Activated naive CD4-positive, alpha-beta T cell (primary cell): Measurements from ENCODE around the gene CELF4.

Experiments
- DNase-seq, 4 experiments: peaks; one replicate each; lab custom pipeline; 2025; lab: John Stamatoyannopoulos, UW

Gene CELF4

DNA sequence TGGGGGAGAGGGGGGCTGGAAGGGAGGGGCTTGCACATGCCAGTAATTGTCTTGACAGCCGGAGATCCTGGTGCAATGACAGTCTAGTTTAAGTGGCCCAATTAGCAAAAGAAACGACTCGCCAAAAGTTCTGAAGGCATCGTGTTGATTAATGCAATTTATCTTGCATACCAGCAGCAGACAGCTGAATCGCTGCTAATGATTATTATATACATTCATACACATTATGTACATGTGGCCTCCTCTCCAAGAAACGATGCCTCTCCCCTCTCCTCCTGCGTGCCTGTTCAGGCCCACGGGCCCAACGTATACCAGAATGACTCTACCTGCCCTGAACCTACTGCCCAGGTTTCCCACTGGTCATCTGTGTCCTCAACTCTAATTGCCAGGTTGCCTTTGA lies 214.5 kb downstream of the CELF4 start:
- DNase-seq, result no peak

DNA sequence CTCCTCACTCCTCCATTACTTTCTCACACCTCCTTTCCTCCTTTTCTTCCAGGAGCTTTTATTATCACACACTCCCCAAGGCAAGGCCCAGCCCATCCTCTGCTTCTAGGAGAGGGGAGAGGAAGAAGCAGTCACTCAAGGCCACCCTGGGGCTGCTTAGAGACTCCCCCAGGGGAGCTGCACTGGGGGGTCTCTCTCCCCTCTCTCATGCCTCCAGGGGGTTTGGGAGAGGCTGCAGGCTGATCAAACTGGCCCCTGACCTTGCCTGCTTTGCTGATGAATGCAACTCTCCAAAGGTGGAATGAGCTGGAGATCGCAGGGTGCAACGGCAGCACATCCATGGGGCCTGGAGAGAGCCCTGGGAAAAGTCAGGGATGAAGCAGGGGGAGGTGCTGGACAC lies 216.9 kb downstream of the CELF4 start:
- DNase-seq, result no peak

DNA sequence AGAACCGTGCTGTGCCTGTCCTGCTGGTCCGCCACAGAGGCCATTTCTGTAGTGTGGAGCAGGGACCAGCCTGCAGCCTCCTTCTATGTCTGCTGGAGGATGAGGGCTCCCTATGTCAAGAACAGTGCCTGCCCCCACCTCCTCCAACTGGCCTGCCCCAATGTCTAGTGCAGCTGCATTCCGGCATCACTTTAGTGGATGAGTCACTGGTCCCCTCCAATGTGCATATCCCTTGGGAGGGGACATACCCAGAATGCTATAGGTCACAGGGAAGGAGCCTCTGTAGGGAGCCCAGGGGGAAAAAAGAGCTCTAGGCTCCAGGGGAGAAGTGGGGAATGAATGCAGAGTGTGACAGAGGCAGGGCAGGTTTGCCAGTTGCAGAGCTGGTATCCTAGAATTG lies 219.6 kb downstream of the CELF4 start:
- no peak for DNase-seq

DNA sequence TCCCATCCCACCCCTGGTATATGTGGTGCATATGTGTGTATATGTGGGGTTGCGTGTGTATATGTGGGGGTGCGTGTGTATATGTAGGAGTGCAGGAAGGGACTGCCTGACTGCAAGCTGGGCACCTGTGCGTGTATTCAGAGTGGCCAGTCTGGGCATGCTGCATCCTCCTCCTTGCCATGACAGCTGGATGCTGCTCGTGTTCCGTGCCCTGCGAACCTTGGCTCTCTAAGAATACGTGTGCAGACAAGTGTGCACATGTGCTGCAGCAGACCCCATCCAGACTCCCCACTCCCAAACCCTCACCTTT lies 222.1 kb downstream of the CELF4 start:
- no peak for DNase-seq

DNA sequence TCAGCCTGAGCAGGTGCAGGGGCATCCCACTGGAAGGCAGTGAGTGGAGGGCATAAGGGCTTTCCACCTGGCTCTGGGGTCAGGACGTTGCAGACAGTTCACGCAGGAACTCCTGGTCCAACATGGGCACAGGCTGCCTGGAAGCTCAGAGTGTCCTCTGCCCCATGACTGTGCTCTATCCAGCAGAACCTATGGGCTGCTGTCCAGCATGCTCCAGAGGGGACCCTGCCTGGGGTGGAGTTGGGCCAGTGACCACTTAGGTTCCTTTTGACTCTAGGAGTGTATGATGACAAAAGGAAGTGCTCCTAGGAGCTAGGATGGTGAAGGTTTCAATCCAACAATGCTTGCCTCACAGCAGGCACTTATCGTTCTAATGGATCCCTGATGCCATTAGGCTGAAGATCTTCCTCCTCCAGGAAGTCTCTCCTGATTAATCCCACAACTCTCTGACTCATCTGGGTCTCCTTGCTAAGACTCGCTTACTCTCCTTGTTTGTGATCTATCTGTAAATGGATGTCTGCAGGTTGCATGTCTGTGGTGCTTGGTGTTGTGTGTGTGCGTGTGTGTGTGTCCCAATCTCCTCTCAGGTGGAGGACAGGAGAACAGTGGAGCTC lies 224.0 kb downstream of the CELF4 start:
- DNase-seq, result no peak

DNA sequence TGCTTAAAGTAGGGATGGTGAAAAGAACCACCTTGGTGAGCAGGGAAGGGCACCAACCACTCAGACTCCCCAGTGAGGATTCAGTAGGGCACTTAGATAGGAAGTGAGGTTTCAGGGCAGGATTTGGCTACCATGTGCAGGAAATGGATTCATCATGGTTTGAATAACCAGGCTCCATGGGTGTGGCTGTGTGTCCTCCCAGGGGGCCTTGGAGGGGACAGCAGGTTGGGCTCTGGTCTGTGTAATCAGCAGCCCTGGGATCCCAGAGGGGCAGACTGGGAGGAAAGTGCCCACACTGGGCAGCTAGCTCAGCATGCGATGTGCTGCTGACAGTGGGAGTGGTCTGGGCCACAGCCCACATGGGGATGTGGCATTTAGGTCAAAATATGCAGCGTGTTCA lies 224.6 kb downstream of the CELF4 start:
- no peak for DNase-seq

DNA sequence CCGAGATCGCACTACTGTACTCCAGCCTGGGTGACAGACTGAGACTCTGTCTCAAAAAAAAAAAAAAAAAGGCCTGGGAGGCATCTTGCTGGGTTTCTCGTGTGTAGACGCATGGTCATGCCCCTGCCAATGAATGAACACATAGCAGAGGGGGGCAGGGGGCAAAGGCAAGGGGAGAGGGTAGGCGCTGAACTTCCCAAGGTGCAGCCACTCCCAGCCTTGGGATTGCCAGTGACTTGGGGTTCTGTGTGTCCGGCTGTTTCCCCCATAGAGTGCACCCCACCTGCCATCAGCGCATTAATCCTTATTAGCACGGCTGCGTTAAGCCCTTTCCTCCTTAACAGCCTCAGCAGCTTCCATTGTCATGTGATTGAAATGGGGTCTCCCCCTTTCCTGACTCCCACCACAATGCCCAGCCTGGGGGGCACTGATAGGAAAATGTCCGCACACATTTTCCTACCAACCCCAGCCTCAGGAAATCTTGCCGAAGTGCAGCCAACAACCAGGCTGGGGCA lies 225.8 kb downstream of the CELF4 start:
- no peak for DNase-seq

DNA sequence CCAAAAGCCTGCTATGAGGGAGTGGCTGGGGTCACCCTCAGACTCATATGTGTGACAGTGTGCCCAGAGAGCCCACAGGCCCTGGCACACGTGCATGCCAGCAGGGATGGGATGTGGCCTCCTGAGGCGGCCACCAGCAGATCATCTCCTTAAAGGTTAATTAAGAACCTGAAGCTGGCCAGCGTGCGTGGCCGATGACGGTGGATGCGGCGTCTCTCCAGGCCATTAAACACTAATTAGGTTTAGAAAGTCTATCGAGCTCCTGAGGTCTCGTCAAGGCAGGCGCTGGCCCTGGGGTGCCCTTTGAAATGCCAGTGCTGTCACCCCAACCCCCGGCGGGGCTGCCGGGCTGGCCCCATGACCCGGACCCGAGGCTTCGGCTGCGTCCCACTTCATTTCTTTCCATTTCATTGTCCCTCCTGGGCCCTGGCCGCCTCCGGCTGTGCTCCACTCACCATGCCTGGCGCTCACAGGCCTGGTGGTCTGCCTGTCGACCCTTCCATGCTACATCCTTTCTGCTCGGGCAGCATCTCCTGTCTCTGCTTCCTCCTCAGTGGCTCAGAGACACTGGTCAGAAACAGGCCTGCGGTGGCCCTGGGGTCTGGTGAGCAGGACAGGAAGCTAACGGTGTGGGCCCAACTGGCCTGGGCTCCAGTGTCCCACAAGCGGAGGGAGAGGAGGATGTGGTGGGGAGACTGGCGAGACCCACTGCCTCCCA lies 228.9 kb downstream of the CELF4 start:
- no peak for DNase-seq

DNA sequence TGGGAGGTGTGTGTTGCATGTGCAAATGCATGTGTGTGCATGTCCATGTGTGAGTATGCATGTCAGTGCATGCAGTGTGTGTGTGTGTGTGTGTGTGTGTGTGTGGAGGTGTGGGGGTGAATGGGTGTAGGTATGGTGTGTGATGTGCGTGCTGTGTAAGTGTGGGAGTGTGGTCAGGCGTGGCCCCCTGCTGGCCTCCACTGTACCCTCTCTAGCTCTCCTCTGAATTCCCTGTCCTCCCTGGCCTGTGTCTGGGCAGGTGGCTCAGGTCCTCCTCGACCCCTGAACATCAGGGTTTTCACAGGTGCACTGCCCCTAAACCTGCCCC lies 230.2 kb downstream of the CELF4 start:
- DNase-seq, result no peak

DNA sequence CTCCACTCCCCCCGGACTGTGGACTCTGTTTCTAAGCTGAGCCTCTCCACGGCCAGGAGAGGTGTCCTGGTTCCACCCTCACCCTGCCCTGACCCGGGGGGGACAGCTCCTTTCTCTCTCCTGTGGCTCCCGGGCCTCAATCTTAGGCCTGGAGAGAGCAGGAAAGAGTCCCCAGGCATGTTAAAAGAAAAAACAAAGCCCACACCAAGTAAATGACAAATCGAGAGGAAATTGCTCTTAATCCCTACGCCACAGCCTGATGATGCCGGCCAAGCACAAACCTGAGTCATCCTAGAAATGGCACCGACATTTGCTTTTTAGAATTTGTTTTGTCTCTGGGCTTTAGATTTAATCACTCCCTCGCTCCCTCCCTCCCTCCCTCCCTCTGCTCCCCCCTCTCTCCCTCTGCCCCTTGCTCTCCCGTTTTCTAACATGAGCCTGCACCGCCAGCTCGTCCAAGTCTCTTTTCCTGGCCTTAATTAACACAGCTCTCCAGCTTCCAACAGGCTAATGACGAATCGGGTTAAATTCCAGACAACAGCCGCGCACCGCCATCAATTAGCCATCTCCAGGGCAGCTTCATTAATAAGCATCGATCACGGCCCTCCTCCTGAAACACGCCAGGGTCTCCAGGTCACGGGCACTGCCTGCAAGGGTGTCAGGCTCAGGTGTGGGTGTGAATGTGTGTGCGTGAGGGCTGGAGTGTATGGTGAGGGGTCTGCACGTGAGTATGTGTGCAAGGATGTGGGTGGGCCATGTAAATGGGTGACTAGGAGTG lies 230.8 kb downstream of the CELF4 start:
- no peak for DNase-seq

DNA sequence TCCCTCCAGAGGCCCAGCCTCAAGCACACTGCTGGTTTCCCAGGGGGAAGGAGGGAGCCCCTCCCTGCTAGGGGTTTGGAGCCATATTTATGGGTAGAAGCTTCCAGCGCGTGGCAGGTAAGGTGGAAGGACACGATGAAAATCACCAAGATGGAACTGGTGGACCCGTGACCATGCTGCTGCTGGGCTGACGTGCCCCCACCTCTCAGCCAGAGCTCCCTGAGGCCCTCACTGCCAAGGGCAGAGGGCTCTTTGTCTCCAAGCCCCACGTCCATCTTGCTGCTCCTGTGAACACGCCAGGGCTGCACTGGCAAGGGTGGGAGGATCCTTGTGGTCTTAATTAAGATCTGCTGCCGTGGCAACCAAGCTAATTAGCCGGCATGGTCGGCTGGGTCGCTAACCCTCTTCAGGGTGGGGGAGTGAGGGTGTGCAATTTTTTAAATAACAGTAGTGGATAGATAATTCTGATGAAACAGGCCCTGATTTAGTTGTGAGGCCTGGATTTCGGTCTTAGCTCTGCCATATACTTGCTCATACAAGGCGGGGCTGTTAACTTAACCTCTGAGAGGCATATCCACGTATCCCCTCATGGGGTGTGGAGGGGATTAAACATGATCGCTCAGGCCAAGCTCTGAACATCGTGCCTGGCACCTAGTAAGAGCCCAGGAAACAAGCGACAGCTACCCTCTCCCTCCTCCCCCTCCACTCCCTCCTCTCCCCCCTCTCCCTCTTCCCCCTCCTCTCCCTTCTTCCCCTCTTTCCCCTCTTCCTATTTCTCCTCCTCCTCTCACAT lies 232.8 kb downstream of the CELF4 start:
- no peak for DNase-seq

DNA sequence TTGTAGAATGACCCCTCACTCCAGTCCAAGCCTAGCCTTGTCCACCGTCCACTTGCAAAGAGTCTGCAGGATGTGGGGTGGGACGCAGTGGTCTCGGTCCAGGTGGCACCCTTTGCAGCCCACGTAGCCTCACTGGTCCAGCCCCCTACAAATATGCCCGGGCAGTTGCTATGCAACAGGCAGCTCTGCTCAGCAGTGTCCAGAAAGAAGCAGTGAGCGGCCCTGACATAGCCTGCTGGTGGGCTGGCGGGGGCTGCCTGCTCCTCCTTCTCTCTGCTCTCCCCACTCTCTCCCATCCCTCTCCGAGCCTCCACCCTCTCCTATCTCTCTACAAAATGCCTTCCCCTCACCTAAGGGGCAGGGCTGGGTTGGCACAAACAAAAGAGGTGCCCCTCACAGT lies 233.4 kb downstream of the CELF4 start:
- DNase-seq, result no peak

DNA sequence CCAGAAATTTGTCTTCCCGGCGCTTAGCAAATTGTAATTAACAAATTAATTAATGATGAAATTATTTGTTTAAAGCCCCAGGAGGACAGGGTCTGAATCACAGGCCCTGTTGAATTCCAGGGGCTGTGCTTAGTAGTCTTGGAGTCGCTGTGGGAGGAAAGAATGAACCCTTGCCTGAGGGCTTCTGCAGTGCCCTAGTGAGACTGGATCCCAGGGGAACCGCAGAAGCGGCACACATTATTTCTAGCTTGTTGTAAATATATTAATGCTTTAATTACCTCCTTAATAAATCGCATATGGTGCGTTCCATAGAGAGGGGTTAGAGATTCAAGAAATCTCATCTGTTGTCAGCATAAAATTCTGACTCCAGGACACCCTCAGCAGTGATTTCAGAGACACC lies 235.4 kb downstream of the CELF4 start:
- DNase-seq, result no peak

DNA sequence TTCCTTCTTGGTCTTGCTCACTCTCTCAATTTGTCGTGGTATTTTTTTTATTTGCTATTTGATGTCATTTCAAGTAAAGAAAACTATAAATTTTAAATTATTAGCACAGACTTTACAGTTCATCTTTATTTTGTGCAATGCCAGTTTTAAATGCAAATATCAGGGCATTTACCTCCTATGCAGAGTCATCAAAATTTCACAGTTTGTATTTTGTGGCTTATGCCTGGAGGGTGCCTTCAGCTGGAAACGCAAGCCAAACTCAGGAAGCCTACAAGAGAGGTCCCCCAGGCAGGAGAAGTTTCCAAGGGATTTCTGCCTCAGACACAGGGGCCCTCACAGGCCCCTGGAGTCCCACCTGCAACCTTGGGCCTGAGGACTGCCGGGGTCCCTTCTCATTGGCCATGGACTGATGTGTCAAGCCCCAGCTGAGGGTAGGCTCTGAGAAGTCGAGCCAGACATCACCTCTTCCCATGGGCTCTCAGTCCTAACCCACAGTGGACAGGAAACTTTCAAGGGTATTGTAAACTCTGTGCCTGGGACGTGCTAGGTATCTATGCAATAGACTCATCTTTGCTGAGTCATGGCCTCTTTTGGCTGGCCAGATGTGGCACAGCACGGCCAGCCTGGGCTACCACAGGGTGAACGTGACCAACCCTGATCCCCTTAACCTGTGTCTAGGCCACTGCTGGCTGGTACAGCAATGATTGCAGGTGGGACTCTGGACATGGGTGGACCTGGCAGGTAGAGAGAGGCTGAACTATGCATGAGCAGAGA lies 236.5 kb downstream of the CELF4 start:
- DNase-seq, result no peak

DNA sequence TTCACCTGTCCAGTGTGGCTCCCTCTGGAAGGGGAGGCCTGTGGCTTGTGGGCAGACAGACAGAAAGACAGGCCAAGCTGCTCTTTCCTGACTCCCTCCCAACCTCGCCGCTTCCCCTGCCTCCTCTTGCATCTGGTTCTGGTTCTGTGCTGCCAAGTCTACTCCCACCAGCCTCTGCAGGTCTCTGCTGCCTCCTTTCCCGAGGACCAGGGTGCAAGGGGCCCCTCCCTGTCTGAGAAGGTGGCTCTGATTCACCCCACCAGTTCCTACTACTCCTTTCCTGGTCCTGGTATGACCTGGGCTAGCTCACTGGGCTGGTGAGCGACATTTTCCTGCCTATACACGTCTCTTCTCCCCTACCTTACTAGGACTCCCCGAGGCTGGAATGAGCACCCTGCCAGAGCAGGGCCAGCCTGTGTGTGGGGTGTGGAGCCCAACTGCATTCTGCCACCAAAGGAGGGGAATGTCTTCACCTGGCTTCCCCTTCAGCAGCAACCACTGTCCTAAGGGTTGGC lies 238.5 kb downstream of the CELF4 start:
- DNase-seq, result no peak

DNA sequence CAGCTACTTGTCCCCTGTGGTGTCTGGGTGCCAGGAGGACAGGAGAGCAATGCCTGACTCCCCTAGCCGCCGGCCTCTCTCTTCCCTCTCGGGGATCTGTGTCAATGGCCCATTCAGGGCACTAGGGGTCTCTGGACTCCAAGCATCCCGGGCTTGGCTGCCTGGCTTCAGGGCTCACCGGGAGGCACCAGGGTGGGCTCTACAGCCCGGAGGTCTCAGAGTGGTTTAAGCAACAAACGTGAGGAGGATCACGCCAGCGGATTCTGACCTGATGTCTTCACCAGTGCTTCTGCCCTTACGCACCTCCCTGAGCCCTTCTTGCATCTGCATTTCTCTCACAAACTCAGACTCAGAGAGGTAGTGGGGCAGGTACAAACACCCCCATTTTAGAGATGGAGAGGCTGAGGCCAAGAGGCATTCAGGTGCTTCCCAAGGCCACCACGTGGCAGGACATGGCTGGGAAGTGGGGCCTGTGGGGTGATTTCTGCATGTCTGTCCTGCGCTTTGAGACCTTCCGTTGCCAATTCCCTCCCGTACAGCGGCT lies 243.0 kb downstream of the CELF4 start:
- no peak for DNase-seq

DNA sequence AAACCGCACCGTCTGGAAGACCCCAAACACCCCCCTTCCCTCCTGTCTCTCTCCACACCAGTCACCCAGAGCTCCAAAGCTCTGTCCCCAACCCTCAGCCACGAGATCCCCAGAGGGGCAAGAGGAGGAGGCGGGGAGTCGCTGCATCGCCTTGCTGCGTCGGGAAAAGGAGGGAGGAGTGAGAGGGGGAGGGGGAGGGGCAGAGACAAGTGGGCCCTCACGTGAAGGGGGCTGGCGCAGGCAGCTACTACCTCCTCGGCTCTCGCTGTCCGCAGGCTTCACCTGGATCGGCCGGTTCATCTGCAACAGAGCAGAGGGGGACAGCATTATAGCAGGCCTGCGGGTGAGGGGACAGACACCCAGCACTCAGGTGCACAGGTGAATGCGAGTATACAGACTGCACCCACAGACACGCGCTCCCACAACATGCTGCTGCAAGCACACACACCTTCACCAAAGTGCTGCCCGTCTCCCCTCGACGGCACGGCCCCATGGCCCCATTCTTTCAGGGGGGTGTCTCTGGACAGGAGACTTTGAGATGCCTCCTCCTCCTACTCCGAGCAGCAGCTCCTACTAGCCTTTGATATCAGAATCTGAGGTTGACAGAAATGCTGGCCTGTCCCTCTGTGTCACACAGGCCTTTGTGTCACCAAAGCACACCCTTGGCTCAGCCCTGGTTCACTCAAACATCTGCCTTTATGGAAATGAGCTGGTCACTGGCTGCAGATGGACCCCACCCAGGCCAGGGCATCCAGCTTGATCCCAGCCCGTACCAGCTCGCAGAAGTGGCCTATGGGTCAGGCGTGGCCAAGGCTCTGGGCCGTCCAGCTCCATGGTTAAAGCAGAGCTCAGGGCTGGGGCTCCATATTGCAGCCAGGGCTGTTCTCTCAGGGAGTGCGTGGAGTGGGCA lies 243.8 kb downstream of the CELF4 start:
- DNase-seq, result no peak

DNA sequence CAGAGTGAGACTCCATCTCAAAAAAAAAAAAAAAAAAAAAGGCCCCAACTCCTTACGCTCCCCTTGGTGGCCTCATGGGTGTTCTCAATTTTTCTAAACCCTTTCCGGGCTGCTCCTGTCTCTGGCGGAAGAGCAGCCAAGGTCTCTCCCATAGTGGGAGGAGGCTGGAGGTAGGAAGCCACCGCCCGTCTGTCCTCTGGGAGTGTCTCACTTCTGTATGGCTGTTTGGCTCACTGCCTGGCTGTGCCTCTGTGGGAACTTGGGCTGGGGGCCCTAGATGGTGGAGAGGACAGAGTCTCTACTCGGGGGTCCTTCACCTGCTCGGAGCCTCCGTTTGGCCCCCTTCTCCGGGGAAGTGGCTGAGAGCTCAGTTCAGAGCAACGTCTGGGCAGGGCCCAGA lies 245.3 kb downstream of the CELF4 start:
- no peak for DNase-seq

DNA sequence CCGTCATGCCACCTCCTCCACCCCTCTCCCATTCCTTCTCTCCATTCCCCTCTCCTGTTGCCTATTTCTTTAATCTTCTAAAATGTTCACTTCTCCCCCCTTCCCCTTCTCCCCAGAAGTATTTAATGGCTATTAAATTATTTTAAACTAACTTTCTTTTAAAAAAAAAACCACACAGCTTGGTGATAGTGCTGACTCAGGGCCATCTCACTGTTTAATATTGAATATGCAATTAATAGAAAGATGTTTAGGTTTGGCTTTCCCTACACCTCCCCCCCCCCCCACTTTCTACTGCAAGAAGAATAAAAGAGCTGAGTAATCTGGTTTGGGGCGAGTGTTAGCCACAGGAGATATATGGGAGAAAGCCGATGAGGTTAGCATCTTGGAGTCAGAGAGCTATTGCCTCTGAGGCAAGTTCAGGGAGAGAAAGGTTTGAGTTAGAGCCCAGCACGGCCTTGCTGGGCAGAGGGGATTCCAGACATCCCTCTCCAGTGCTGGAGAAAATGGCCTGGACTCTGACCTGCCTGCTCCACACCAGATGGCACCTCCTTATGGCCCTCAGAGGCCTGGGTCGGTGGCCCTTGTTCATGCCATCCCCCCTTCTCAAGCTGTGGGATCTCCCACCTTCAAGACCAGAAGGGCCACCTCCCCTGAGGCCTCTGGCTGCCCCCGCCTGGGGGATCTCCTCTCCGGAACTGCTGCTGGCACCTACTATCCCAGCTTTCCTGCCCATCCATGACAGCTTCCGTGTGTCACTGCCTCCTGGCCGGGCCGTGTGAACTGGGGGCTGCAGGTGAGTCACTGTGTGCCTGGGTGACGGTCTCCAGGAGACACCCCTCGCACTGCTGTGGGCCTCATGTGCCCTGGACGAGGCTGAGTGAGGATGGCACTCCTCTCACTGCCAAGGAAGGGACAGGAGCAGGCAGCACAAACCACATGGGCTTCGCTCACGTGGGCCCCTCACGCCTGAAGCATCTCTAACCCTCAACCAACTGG lies 246.9 kb downstream of the CELF4 start:
- DNase-seq, result no peak
